HEK293 (cell line): Measurements from ENCODE around the gene NTSR2.

ENCODE experiments used
- CTCF ChIA-PET: fragments of 350-600 bp; formaldehyde crosslinking; extraction: SDS; loops from one replicate; lab custom pipeline; 2021; ENCODE audit warnings: antibody characterized with exemption; lab: Yijun Ruan, JAX
- POLR2A ChIA-PET: fragments of 300-600 bp; formaldehyde crosslinking; extraction: SDS; loops from one replicate; lab custom pipeline; 2020; ENCODE audit warnings: antibody characterized with exemption, inconsistent platforms; lab: Yijun Ruan, JAX
- H3K27ac ChIP-seq: fragments of 200-500 bp; sonication (Bioruptor generic); 2 replicates; pipeline ENCODE4 v1.5.1; 2014; ENCODE audit warnings: low read depth, low read length, control low read depth, inconsistent platforms; ENCODE audit errors: extremely low read depth
- H3K36me3 ChIP-seq, 2 experiments: fragments of 200-500 bp in 1 of 2; sonication (Bioruptor generic) in 1 of 2; 1 replicate in 1 of 2; 2 replicates in 1 of 2; pipeline ENCODE4 v1.5.1; 2014 to 2017; ENCODE audit warnings: inconsistent platforms in 2 of 2, low read length in 2 of 2; ENCODE audit not compliant: control insufficient read depth in 2 of 2, insufficient read depth in 1 of 2
- H3K4me1 ChIP-seq: fragments of 200-500 bp; sonication (Bioruptor generic); 2 replicates; pipeline ENCODE4 v1.5.1; 2014; ENCODE audit warnings: mild to moderate bottlenecking, low read length, inconsistent platforms; ENCODE audit not compliant: control insufficient read depth, insufficient read depth
- H3K4me3 ChIP-seq: 2 replicates; pipeline ENCODE4 v1.5.1; 2011; ENCODE audit warnings: low read depth, mild to moderate bottlenecking, control low read depth, low read length, moderate library complexity
- H3K9me3 ChIP-seq: fragments of 200-500 bp; sonication (Bioruptor generic); 2 replicates; pipeline ENCODE4 v1.5.1; 2014; ENCODE audit warnings: low read depth, low read length, inconsistent platforms; ENCODE audit not compliant: control insufficient read depth, insufficient read depth
- EGR2 ChIP-seq: fragments of 450-650 bp; formaldehyde crosslinking; IDR thresholded peaks from 2 replicates; pipeline ENCODE4 v1.5.1; 2016; ENCODE audit warnings: low read depth, missing biosample characterization, missing genetic modification characterization
- INSM2 ChIP-seq: fragments of 450-650 bp; formaldehyde crosslinking; IDR thresholded peaks from 2 replicates; pipeline ENCODE4 v1.5.1; 2016; ENCODE audit warnings: missing biosample characterization, missing genetic modification characterization
- KLF17 ChIP-seq: fragments of 450-650 bp; formaldehyde crosslinking; IDR thresholded peaks from 2 replicates; pipeline ENCODE4 v1.5.1; 2016; ENCODE audit warnings: missing biosample characterization, missing genetic modification characterization
- KLF7 ChIP-seq: fragments of 450-650 bp; formaldehyde crosslinking; IDR thresholded peaks from 2 replicates; pipeline ENCODE4 v1.5.1; 2016; ENCODE audit warnings: missing biosample characterization, missing genetic modification characterization, borderline replicate concordance
- OSR2 ChIP-seq: fragments of 450-650 bp; formaldehyde crosslinking; IDR thresholded peaks from 2 replicates; pipeline ENCODE4 v1.5.1; 2016; ENCODE audit warnings: missing biosample characterization, missing genetic modification characterization
- PRDM10 ChIP-seq: fragments of 450-650 bp; formaldehyde crosslinking; IDR thresholded peaks from 2 replicates; pipeline ENCODE4 v1.5.1; 2016; ENCODE audit warnings: missing biosample characterization, missing genetic modification characterization
- PRDM6 ChIP-seq: fragments of 450-650 bp; formaldehyde crosslinking; IDR thresholded peaks from 2 replicates; pipeline ENCODE4 v1.5.1; 2017; ENCODE audit warnings: missing biosample characterization, missing genetic modification characterization
- SP2 ChIP-seq: fragments of 450-650 bp; formaldehyde crosslinking; IDR thresholded peaks from 2 replicates; pipeline ENCODE4 v1.5.1; 2016; ENCODE audit warnings: missing biosample characterization, missing genetic modification characterization
- SP7 ChIP-seq: fragments of 450-650 bp; formaldehyde crosslinking; IDR thresholded peaks from 2 replicates; pipeline ENCODE4 v1.5.1; 2016; ENCODE audit warnings: missing biosample characterization, missing genetic modification characterization
- ZIC2 ChIP-seq: fragments of 450-650 bp; formaldehyde crosslinking; IDR thresholded peaks from 2 replicates; pipeline ENCODE4 v1.5.1; 2016; ENCODE audit warnings: missing biosample characterization, missing genetic modification characterization
- ZNF138 ChIP-seq: fragments of 450-650 bp; formaldehyde crosslinking; IDR thresholded peaks from 2 replicates; pipeline ENCODE4 v1.5.1; 2016; ENCODE audit warnings: missing biosample characterization, missing genetic modification characterization, borderline replicate concordance
- ZNF184 ChIP-seq: fragments of 450-650 bp; IDR thresholded peaks from 2 replicates; pipeline ENCODE4 v1.5.1; 2018; ENCODE audit warnings: missing biosample characterization, mild to moderate bottlenecking, missing genetic modification characterization
- ZNF324 ChIP-seq: fragments of 450-650 bp; formaldehyde crosslinking; IDR thresholded peaks from 2 replicates; pipeline ENCODE4 v1.5.1; 2016; ENCODE audit warnings: missing biosample characterization, missing genetic modification characterization
- ZNF398 ChIP-seq: fragments of 450-650 bp; formaldehyde crosslinking; IDR thresholded peaks from 2 replicates; pipeline ENCODE4 v1.5.1; 2017; ENCODE audit warnings: missing biosample characterization, missing genetic modification characterization
- ZNF548 ChIP-seq: fragments of 450-650 bp; formaldehyde crosslinking; IDR thresholded peaks from 2 replicates; pipeline ENCODE4 v1.5.1; 2016; ENCODE audit warnings: missing biosample characterization, missing genetic modification characterization
- ZNF639 ChIP-seq: fragments of 450-650 bp; formaldehyde crosslinking; IDR thresholded peaks from 2 replicates; pipeline ENCODE4 v1.5.1; 2016; ENCODE audit warnings: missing biosample characterization, missing genetic modification characterization

NTSR2 gene

GRCh38 chr2:11665510-11666362 is 4.3 kb downstream of the NTSR2 start:
- ChIA-PET POLR2A (interaction anchor here (0.6 kb wide), 1 partner anchor 85 kb away, joined by 3 read pairs; no protein-coding TSS in a partner anchor), CTCF (interaction anchor here (0.7 to 5.3 kb wide), 7 partner anchors 8 to 830 kb away, joined by 3 to 32 read pairs (median 3); no protein-coding TSS in a partner anchor)

GRCh38 chr2:11665028-11665427 is 5.0 kb downstream of the NTSR2 start:
- Histone ChIP-seq H3K9me3 (no peaks in the 10 kb centered on the region; the same call in 1 of the 2 replicates), H3K4me3 (no peak overlapping the region), H3K4me1 (no peaks in the 10 kb centered on the region; the same call in 1 of the 2 replicates), H3K27ac (no peak overlapping the region), H3K36me3 (no peaks in the 10 kb centered on the region)
- TF ChIP-seq PRDM10 (tag by site-specific recombination): no peak
- CTCF ChIA-PET: interaction anchor here (0.7 to 5.3 kb wide), 7 partner anchors 9 to 114 kb away, joined by 3 to 32 read pairs (median 4); no protein-coding TSS in a partner anchor
- POLR2A ChIA-PET: interaction anchor here (0.6 kb wide), 1 partner anchor 86 kb away, joined by 3 read pairs; no protein-coding TSS in a partner anchor

More at GRCh38 chr2:11665510-11666362, 4.3 kb downstream of the NTSR2 start:
- H3K36me3 ChIP-seq: no peaks in the 10 kb centered on the region
- no peak overlapping the region for H3K4me3 ChIP-seq
- H3K9me3 ChIP-seq: no peaks in the 10 kb centered on the region; the same call in 1 of the 2 replicates
- no peaks in the 10 kb centered on the region; the same call in 1 of the 2 replicates for H3K4me1 ChIP-seq
- H3K27ac ChIP-seq: no peak overlapping the region
- TF ChIP-seq SP2 (no peak), ZNF548 (tag by site-specific recombination) (no peak), ZNF138 (no peak), OSR2 (tag by site-specific recombination) (peak; percentile 83)

- Histone ChIP-seq H3K36me3 (no peaks in the 10 kb centered on the region), H3K4me1 (no peaks in the 10 kb centered on the region; the same call in 1 of the 2 replicates), H3K27ac (no peak overlapping the region), H3K4me3 (no peak overlapping the region), H3K9me3 (no peaks in the 10 kb centered on the region; the same call in 1 of the 2 replicates)
- ChIA-PET POLR2A (no interaction called here), CTCF (interaction anchor here (0.9 to 5.3 kb wide), 3 partner anchors 19 to 851 kb away, joined by 3 to 32 read pairs (median 4); partner anchors contain the start of gene PDIA6)
- TF ChIP-seq ZNF324 (tag by site-specific recombination) (peak; percentile 73), ZNF398 (tag by site-specific recombination) (0 out of 2 replicates have a peak, but pooled peaks have one; percentile 11), ZIC2 (tag by site-specific recombination) (no peak), INSM2 (0 out of 2 replicates have a peak, but pooled peaks have one; percentile 52), ZNF184 (tag by site-specific recombination) (peak; percentile 42; the same call in 1 of the 2 replicates), SP7 (tag by site-specific recombination) (peak; percentile 77), SP2 (0 out of 2 replicates have a peak, but pooled peaks have one; percentile 10), ZNF639 (tag by site-specific recombination) (peak; percentile 91), PRDM6 (peak; percentile 53; the same call in 1 of the 2 replicates), KLF7 (tag by site-specific recombination) (no peak), KLF17 (tag by site-specific recombination) (no peak), EGR2 (tag by site-specific recombination) (no peak)
Observed at GRCh38 chr2:11663427-11663826, 6.6 kb downstream of the NTSR2 start.
